Measurements from ENCODE around the gene TBR1.

Gene TBR1

DNA sequence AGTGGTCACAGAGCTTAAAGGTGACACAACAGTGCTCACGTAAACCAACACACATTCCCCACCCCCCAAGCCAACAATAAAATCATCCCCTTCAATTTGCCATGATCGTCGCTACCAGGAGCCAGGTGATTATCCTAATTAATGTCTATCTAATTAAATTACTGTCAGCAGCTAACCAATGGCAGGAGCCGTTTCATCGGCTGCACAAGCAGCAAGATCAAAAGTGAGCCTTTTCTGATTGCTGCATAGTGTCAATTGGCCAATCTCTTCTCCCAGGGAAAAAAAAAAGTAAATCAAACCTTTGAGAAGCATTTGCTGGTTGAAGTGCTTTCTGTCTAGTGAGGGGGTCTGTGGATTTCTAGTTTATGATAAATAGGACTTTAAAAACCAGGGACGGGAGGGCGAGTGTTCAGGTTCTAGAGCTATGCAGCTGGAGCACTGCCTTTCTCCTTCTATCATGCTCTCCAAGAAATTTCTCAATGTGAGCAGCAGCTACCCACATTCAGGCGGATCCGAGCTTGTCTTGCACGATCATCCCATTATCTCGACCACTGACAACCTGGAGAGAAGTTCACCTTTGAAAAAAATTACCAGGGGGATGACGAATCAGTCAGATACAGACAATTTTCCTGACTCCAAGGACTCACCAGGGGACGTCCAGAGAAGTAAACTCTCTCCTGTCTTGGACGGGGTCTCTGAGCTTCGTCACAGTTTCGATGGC lies at the start of gene TBR1:
Gene TBR1, plus strand, starts transcription at position 311 of the 721 bp plus-strand sequence. Its CDS starts 114 bp downstream, at position 425.
- peaks cover 3% of the 10 kb centered on the region for H3K36me3 ChIP-seq (ENCODE audit: insufficient read depth, low read length)
- H3K27me3 ChIP-seq (ENCODE audit: insufficient read depth, low read length) = peaks cover 62% of the 10 kb centered on the region
- H3K4me1 ChIP-seq (ENCODE audit: insufficient read depth, low read length) = peaks cover 24% of the 10 kb centered on the region
- no peak within 1 kb of the TSS for H2AFZ ChIP-seq (ENCODE audit: low read depth, low read length)
- no peaks in the 10 kb centered on the region for H3K9me3 ChIP-seq (ENCODE audit: low read length)
- no peak within 1 kb of the TSS for H3K4me3 ChIP-seq (ENCODE audit: low read length)

DNA sequence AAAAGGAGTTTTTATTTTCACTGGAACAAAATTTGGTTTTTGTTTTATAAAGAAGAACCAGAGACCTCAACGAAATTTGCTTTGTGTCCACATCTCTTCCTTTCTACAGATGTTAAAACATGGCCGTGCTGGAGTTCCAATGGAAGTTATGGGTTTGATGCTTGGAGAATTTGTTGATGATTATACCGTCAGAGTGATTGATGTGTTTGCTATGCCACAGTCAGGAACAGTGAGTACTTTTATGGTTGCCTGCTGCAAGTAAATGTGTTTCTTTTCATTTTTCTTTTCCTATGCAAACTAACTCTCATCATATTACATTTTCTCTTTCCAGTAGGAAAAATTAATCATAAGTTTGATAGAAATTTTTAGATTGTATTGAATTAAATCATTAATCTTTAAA lies 48.4 kb upstream of the TBR1 start:
- Histone ChIP-seq H3K36me3 (ENCODE audit: insufficient read depth, low read length) (peaks cover 28% of the 10 kb centered on the region), H3K4me1 (ENCODE audit: insufficient read depth, low read length) (peaks cover 7% of the 10 kb centered on the region), H3K9me3 (ENCODE audit: low read length) (peaks cover 2% of the 10 kb centered on the region), H3K27me3 (ENCODE audit: insufficient read depth, low read length) (no peaks in the 10 kb centered on the region), H3K4me3 (ENCODE audit: low read length) (no peak overlapping the region), H2AFZ (ENCODE audit: low read depth, low read length) (no peak overlapping the region)

DNA sequence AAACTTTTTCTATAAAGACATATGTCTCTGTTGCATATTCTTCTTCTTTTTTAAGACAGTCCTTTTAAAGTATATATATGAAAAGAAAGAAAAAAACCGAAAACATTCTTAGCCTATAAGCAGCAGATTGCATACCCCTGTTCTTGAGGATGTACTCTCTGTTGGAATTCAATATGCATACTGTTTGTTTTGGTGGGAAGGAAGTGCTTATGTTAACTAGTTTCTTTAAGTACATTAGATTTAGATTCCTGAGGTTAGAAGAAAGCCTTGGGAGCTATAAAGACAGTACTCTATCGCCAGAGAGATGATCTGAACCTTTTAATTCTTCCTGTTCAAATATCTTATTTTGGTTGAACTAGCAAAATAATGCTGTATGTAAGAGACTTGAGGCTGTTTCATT lies 46.8 kb upstream of the TBR1 start:
- Histone ChIP-seq H3K4me1 (ENCODE audit: insufficient read depth, low read length) (peaks cover 7% of the 10 kb centered on the region), H3K4me3 (ENCODE audit: low read length) (no peak overlapping the region), H3K27me3 (ENCODE audit: insufficient read depth, low read length) (no peaks in the 10 kb centered on the region), H3K36me3 (ENCODE audit: insufficient read depth, low read length) (peaks cover 28% of the 10 kb centered on the region), H2AFZ (ENCODE audit: low read depth, low read length) (no peak overlapping the region), H3K9me3 (ENCODE audit: low read length) (no peaks in the 10 kb centered on the region)

DNA sequence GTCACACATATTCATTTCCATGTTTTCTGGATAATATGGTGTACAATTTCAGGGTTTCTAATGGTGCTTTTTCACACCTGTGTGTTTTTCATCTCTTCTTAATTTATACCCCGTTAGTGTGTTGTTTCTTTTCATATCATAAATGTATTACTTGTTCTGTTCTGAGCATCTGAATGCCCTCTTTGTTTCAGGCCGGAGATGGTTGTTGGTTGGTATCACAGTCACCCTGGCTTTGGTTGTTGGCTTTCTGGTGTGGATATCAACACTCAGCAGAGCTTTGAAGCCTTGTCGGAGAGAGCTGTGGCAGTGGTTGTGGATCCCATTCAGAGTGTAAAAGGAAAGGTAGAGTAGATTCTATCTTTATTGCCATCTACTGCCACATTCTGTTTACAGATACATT lies 45.1 kb upstream of the TBR1 start:
- Histone ChIP-seq H3K9me3 (ENCODE audit: low read length) (no peaks in the 10 kb centered on the region), H3K36me3 (ENCODE audit: insufficient read depth, low read length) (peaks cover 28% of the 10 kb centered on the region), H3K4me1 (ENCODE audit: insufficient read depth, low read length) (peaks cover 7% of the 10 kb centered on the region), H3K4me3 (ENCODE audit: low read length) (no peak overlapping the region), H2AFZ (ENCODE audit: low read depth, low read length) (no peak overlapping the region), H3K27me3 (ENCODE audit: insufficient read depth, low read length) (no peaks in the 10 kb centered on the region)

DNA sequence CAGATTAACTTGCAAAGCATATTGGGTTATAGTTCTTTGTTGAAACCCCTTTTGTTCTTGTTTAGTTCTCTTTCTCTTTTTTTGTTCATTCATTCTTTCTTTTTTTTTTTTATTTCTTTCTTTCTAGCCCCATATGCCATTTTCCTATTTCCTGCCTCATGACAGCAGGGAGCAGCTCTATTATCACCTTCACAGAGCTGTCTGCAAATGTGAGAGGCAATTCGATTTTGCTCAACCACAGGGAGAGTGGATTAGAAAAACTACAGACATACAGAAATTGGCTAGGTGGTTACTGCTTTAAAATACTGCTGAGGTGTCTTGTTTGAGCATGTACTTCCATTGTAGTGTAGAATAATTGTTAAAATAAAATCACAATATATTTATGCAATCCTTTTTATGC lies 44.2 kb upstream of the TBR1 start:
- Histone ChIP-seq H2AFZ (ENCODE audit: low read depth, low read length) (no peak overlapping the region), H3K9me3 (ENCODE audit: low read length) (no peaks in the 10 kb centered on the region), H3K36me3 (ENCODE audit: insufficient read depth, low read length) (peaks cover 28% of the 10 kb centered on the region), H3K27me3 (ENCODE audit: insufficient read depth, low read length) (no peaks in the 10 kb centered on the region), H3K4me1 (ENCODE audit: insufficient read depth, low read length) (peaks cover 7% of the 10 kb centered on the region), H3K4me3 (ENCODE audit: low read length) (no peak overlapping the region)

DNA sequence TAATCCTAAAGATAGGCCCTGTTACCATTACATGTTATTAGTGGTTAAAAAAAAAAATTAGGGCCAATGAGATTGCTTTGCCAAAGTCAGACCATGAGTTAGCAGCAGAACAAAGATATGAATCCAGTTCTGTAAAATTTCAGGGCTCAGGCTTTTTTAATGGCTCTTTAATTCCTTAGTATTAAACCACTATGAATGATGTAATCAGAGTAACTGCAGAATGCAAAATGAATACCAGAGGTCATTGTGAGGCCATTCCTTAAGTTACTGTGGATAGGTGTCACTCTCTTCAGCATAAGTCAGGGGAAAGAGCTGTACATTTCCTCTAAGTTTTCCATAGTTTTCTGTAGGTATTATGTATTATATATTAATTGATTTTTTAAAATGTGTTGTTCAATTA lies 42.2 kb upstream of the TBR1 start:
- no peaks in the 10 kb centered on the region for H3K27me3 ChIP-seq (ENCODE audit: insufficient read depth, low read length)
- peaks cover 29% of the 10 kb centered on the region for H3K36me3 ChIP-seq (ENCODE audit: insufficient read depth, low read length)
- no peak overlapping the region for H2AFZ ChIP-seq (ENCODE audit: low read depth, low read length)
- peaks cover 7% of the 10 kb centered on the region for H3K4me1 ChIP-seq (ENCODE audit: insufficient read depth, low read length)
- H3K9me3 ChIP-seq (ENCODE audit: low read length) = no peaks in the 10 kb centered on the region
- H3K4me3 ChIP-seq (ENCODE audit: low read length) = no peak overlapping the region

DNA sequence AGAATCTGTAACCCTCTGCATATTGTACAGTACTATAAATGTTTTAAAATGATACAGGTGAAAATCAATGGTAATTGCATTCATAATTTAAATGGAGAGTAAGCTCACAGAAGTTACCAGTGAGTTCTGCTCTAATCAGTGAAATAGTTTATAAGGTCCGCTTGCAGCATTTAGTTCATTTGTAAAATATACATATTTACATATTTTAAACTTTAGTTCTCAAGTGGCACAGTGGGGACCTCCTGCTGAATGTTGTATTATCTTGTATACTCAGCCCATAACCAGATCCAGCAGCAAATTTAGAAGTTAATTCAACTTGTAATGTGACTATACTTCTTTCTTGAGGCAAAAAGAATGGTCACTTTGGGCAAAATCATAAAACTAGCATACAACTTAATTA lies 41.7 kb upstream of the TBR1 start:
- no peak overlapping the region for H2AFZ ChIP-seq (ENCODE audit: low read depth, low read length)
- peaks cover 28% of the 10 kb centered on the region for H3K36me3 ChIP-seq (ENCODE audit: insufficient read depth, low read length)
- H3K4me1 ChIP-seq (ENCODE audit: insufficient read depth, low read length) = peaks cover 7% of the 10 kb centered on the region
- H3K27me3 ChIP-seq (ENCODE audit: insufficient read depth, low read length) = no peaks in the 10 kb centered on the region
- no peaks in the 10 kb centered on the region for H3K9me3 ChIP-seq (ENCODE audit: low read length)
- no peak overlapping the region for H3K4me3 ChIP-seq (ENCODE audit: low read length)

DNA sequence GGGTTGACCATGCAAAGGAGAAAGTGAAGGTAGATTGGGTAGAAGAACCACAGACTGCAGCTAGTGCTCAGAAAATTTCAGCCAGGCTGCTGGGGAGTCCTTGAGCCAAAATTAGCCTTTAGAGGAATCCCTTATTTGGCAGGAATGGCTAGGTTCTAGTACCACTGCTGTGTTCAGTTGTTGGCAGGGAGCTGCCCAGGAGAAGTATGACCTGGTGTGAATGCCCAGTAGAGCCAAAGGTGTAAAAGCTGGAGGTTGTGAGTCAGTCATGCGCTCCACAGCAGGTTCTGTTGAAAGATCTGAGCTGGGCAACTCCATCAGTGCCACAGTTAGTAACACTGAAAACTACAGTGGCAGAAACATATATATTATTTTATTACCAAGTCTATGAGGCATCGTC lies 36.4 kb upstream of the TBR1 start:
- Histone ChIP-seq H3K4me3 (ENCODE audit: low read length) (no peak overlapping the region), H3K9me3 (ENCODE audit: low read length) (no peaks in the 10 kb centered on the region), H2AFZ (ENCODE audit: low read depth, low read length) (no peak overlapping the region), H3K27me3 (ENCODE audit: insufficient read depth, low read length) (no peaks in the 10 kb centered on the region), H3K4me1 (ENCODE audit: insufficient read depth, low read length) (no peaks in the 10 kb centered on the region), H3K36me3 (ENCODE audit: insufficient read depth, low read length) (peaks cover 9% of the 10 kb centered on the region)

DNA sequence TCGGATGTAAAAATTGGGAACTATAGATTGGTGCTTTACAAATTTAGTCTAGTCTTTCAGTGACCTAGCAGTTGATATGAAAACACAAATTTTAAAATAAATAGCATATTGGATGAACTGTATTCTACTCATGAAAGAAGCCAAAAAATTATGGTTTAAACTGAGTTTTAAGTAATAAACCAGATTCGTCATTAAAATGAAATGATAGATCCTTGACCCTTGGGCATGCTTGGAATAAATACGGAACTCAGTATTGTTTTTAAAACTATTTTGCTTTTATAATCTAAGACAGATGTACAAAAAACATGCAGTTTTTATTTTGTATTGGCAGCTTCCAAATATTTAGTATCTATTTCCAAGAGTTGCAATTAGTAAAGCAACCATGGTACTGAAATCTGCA lies 34.6 kb upstream of the TBR1 start:
- H3K4me3 ChIP-seq (ENCODE audit: low read length) = no peak overlapping the region
- no peaks in the 10 kb centered on the region for H3K4me1 ChIP-seq (ENCODE audit: insufficient read depth, low read length)
- H3K9me3 ChIP-seq (ENCODE audit: low read length) = no peaks in the 10 kb centered on the region
- peaks cover 17% of the 10 kb centered on the region for H3K36me3 ChIP-seq (ENCODE audit: insufficient read depth, low read length)
- H2AFZ ChIP-seq (ENCODE audit: low read depth, low read length) = no peak overlapping the region
- H3K27me3 ChIP-seq (ENCODE audit: insufficient read depth, low read length) = no peaks in the 10 kb centered on the region

DNA sequence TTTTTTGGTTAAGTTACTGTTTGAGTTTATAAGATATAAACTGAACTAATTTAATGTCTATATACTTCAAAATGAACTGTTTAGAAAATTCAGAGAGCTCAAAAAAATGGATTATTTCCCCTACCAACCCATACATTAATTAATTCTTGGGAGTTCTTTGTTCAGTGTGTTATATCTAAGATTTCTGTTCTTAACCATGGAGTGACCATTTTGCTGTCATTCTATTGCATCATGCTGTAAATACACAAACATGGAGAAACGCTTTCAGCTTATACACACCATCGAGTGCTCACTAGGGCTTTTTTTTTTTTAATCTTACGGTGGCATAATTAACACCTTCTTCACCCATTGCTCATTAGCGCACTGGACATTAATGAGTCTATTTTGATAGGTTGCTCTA lies 33.4 kb upstream of the TBR1 start:
- Histone ChIP-seq H3K4me3 (ENCODE audit: low read length) (no peak overlapping the region), H3K4me1 (ENCODE audit: insufficient read depth, low read length) (no peaks in the 10 kb centered on the region), H2AFZ (ENCODE audit: low read depth, low read length) (no peak overlapping the region), H3K36me3 (ENCODE audit: insufficient read depth, low read length) (peaks cover 20% of the 10 kb centered on the region), H3K9me3 (ENCODE audit: low read length) (no peaks in the 10 kb centered on the region), H3K27me3 (ENCODE audit: insufficient read depth, low read length) (no peaks in the 10 kb centered on the region)

DNA sequence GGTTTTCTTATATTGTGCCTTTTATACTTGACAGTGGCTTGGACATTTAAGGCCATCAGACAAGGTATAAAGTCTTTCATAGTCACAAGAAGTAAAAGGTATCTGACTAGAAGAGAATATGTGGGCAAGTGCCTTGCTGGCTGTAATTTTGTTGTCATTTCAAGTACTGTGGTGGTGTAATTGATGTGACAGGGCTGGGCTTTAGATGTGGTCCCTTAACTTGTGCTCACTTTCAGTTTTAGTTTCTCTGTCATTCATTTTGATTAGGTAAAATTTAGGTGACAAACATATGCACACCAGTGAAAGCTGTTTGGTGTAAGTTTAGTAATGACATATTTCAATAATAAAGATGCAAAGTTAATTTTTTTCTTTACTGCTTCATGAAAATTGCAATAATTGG lies 31.2 kb upstream of the TBR1 start:
- Histone ChIP-seq H3K36me3 (ENCODE audit: insufficient read depth, low read length) (peaks cover 18% of the 10 kb centered on the region), H3K27me3 (ENCODE audit: insufficient read depth, low read length) (no peaks in the 10 kb centered on the region), H3K4me1 (ENCODE audit: insufficient read depth, low read length) (no peaks in the 10 kb centered on the region), H2AFZ (ENCODE audit: low read depth, low read length) (no peak overlapping the region), H3K9me3 (ENCODE audit: low read length) (no peaks in the 10 kb centered on the region), H3K4me3 (ENCODE audit: low read length) (no peak overlapping the region)

DNA sequence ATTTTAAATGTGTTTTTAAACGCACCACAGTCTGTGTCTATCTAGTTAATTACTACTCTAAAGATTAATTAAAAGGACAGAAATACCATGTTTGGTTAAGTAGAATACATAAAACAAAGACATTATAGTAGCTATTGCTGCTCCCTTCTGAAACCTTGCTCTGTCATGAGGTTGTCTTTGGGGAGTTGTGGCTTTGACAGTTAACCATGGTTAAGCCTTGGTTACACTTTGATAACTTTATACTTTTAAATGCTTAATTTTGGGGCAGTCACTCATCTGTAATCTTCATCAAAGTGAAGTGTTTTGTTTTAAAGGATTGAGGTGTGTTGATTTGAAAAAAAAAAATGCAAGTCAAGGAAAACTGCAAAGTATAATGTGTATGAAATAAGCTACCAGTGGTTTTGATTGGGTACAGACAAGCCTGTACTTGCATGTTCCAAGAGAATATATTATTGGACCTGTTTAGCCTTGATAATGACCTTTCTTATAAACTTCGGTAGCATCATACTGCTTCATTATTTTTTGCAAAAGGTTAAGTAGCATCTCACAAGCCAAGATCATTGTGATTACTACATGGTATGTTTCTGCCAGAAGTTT lies 29.8 kb upstream of the TBR1 start:
- H3K36me3 ChIP-seq (ENCODE audit: insufficient read depth, low read length) = peaks cover 15% of the 10 kb centered on the region
- H3K4me1 ChIP-seq (ENCODE audit: insufficient read depth, low read length) = no peaks in the 10 kb centered on the region
- no peak overlapping the region for H2AFZ ChIP-seq (ENCODE audit: low read depth, low read length)
- H3K27me3 ChIP-seq (ENCODE audit: insufficient read depth, low read length) = no peaks in the 10 kb centered on the region
- no peaks in the 10 kb centered on the region for H3K9me3 ChIP-seq (ENCODE audit: low read length)
- no peak overlapping the region for H3K4me3 ChIP-seq (ENCODE audit: low read length)

DNA sequence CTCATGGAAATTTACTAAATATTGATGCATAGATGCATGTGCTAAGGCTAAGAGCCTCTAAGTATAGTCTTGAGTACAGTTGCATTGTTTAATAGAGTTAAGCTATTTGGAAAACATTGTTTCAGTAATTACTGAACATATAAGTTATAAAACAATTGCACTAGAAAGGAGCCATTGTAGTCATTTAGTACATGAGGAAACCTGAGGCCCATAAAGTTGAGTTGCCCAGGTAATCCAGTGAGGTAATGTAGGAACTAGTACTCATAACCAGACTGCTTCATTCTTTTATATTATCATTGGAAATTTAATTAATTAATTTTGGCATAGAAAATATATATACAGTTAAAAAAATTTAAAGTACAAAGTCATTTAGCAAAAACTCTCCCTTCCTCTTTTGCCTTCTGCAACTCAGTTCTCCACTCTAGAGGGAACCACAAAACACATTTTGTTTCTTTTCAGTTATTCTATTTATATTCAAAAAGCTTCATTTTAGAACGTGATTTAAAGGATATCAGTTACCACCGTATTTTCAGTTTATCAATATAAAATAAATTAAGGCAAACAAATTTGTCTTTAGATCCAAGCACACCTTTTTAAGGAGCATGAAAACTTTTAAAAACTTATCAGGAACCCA lies 27.8 kb upstream of the TBR1 start:
- H2AFZ ChIP-seq (ENCODE audit: low read depth, low read length) = no peak overlapping the region
- no peak overlapping the region for H3K4me3 ChIP-seq (ENCODE audit: low read length)
- H3K27me3 ChIP-seq (ENCODE audit: insufficient read depth, low read length) = no peaks in the 10 kb centered on the region
- no peaks in the 10 kb centered on the region for H3K9me3 ChIP-seq (ENCODE audit: low read length)
- peaks cover 23% of the 10 kb centered on the region for H3K36me3 ChIP-seq (ENCODE audit: insufficient read depth, low read length)
- no peaks in the 10 kb centered on the region for H3K4me1 ChIP-seq (ENCODE audit: insufficient read depth, low read length)

Measured in neuron (in vitro differentiated cells).